Ovary (tissue), 3 donors: ENCODE measurements around the gene TNFRSF18.

Source experiments
- POLR2A ChIP-seq: fragments of 450-650 bp; IDR thresholded peaks from one replicate; pipeline ENCODE4 v1.6.1; 2017; ENCODE audit warnings: antibody characterized with exemption, mild to moderate bottlenecking, moderate library complexity
- TF ChIP-seq, protein P1 (sequence below), 3 donors: fragments of 450-650 bp in 2 of 3; fragments of 200-600 bp in 1 of 3; IDR thresholded peaks; one replicate each; pipeline versions ENCODE4 v1.5.1 to v1.8.0; 2016 to 2022; ENCODE audit warnings: antibody characterized with exemption in 3 of 3, mild to moderate bottlenecking in 1 of 3
- donor health status: DM: no; HTN: no; CAD: no.

DNA sequence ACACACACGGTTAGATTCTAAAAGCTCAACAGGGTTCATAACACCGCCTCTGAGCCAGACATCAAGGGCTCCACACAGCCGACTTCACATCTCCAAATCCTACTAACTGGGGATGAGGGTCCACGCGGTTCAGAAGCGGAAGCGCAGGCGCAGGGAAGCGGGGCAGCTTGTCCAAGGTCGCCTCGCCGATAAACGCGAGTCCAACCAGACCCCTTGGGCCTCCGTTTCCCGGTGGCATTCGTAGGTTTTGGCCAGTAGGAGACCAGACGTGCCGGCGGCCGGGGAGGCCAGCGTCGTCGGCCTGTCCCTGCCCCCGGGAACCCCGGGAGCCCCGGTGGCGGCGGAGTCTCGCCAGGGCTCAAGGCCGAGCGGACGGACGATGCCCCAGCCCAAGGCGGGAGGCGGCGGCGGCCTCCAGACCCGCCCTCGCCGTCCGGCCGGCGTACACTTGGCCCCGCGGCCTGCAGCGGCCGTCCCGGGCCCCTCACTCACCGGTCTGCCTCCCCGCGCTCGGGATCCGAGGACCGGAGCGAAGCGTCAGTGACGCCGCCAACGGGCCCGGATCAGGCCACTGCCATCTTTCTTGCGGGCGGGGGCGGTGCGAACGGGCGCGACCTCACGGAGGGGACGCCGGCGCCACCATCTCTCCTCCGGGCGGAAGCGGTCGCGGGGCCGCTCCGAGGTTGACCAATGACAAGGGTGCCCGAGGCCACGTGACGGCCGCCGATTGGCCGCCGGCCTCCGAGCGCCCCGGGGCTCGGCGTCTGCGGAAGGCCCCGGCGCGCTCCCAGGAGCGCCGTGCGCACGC, 25.2 kb upstream of the TNFRSF18 start, which contains the start of gene SDF4:
- TF ChIP-seq, protein P1, sequence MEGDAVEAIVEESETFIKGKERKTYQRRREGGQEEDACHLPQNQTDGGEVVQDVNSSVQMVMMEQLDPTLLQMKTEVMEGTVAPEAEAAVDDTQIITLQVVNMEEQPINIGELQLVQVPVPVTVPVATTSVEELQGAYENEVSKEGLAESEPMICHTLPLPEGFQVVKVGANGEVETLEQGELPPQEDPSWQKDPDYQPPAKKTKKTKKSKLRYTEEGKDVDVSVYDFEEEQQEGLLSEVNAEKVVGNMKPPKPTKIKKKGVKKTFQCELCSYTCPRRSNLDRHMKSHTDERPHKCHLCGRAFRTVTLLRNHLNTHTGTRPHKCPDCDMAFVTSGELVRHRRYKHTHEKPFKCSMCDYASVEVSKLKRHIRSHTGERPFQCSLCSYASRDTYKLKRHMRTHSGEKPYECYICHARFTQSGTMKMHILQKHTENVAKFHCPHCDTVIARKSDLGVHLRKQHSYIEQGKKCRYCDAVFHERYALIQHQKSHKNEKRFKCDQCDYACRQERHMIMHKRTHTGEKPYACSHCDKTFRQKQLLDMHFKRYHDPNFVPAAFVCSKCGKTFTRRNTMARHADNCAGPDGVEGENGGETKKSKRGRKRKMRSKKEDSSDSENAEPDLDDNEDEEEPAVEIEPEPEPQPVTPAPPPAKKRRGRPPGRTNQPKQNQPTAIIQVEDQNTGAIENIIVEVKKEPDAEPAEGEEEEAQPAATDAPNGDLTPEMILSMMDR (IDR thresholded peaks at IDR 0.05), result no peak
- TF ChIP-seq POLR2A, result peak; percentile 31
